Embryonic facial prominence (tissue), 1 donor: ENCODE results near the gene PAPPA2.
"Not testable (repeated sequence)": the region's sequence is repeated elsewhere in the genome, so short reads cannot be mapped to it uniquely, and the experiment has no call there.

ENCODE experiments used
- DNase-seq: peaks from one replicate; pipeline ENCODE4 v3.0.0-alpha.2; 2016; ENCODE audit errors: extremely low spot score

The PAPPA2 gene

GRCh38 chr1:176692988-176693696 lies 230.2 kb downstream of the PAPPA2 start:
- DNase-seq = no peak

GRCh38 chr1:176693697-176694329 lies 230.8 kb downstream of the PAPPA2 start:
- DNase-seq = no peak

- no peak for DNase-seq
Measured at GRCh38 chr1:176694713-176695112, 231.7 kb downstream of the PAPPA2 start.

- no peak for DNase-seq
Measured at GRCh38 chr1:176696109-176696508, 233.1 kb downstream of the PAPPA2 start.

GRCh38 chr1:176696689-176697088 lies 233.7 kb downstream of the PAPPA2 start:
- DNase-seq = no peak

GRCh38 chr1:176699821-176700220 lies 236.8 kb downstream of the PAPPA2 start:
- no peak for DNase-seq

GRCh38 chr1:176701151-176701866 lies 238.3 kb downstream of the PAPPA2 start:
- no peak for DNase-seq

GRCh38 chr1:176702901-176703300 lies 239.9 kb downstream of the PAPPA2 start:
- DNase-seq = no peak

GRCh38 chr1:176705585-176705984 lies 242.6 kb downstream of the PAPPA2 start:
- DNase-seq = no peak

GRCh38 chr1:176717066-176717750 lies 254.2 kb downstream of the PAPPA2 start:
- DNase-seq = no peak

- DNase-seq = no peak
Measured at GRCh38 chr1:176719447-176719846, 256.5 kb downstream of the PAPPA2 start.

GRCh38 chr1:176720838-176721237 lies 257.9 kb downstream of the PAPPA2 start:
- DNase-seq = no peak

GRCh38 chr1:176733661-176734060 lies 270.7 kb downstream of the PAPPA2 start:
- DNase-seq = no peak

GRCh38 chr1:176735201-176735600 lies 272.2 kb downstream of the PAPPA2 start:
- DNase-seq = no peak

GRCh38 chr1:176736015-176736414 lies 273.0 kb downstream of the PAPPA2 start:
- DNase-seq = no peak

GRCh38 chr1:176741181-176741580 lies 278.2 kb downstream of the PAPPA2 start:
- DNase-seq = no peak

- DNase-seq = no peak
Measured at GRCh38 chr1:176742322-176742721, 279.3 kb downstream of the PAPPA2 start.

- no peak for DNase-seq
Measured at GRCh38 chr1:176744142-176744541, 281.2 kb downstream of the PAPPA2 start.

GRCh38 chr1:176745945-176746344 lies 283.0 kb downstream of the PAPPA2 start:
- no peak for DNase-seq

- no peak for DNase-seq
Measured at GRCh38 chr1:176752505-176752904, 289.5 kb downstream of the PAPPA2 start.

- no peak for DNase-seq
Measured at GRCh38 chr1:176754676-176755075, 291.7 kb downstream of the PAPPA2 start.

- not testable (repeated sequence) for DNase-seq
Measured at GRCh38 chr1:176756817-176757216, 293.8 kb downstream of the PAPPA2 start.
